ENCODE measurements around the gene CFAP100. TPM values are rescaled to one million over a fixed set of nuclear protein-coding genes. Genes with fewer than 3 reads are reported as not detected.

Gene CFAP100
- total RNA-seq, 1 donor from 2014 or later: not detected

GRCh38 chr3:126392246-126392645, 2.5 kb upstream of the CFAP100 start:
- no peaks in the 10 kb centered on the region for H3K36me3 Mint-ChIP-seq
- no peaks in the 10 kb centered on the region for H3K9me3 Mint-ChIP-seq
- H3K27ac Mint-ChIP-seq: no peak overlapping the region
- H3K4me3 Mint-ChIP-seq: no peak overlapping the region
- peaks cover 3% of the 10 kb centered on the region for H3K4me1 Mint-ChIP-seq
- DNase-seq (ENCODE audit: low spot score in 2 of 2, unreplicated experiment in 2 of 2): no peak
- H3K27me3 Mint-ChIP-seq (ENCODE audit: low read depth): peaks cover 58% of the 10 kb centered on the region
- TF ChIP-seq CTCF (IDR thresholded peaks at IDR 0.05; ENCODE audit: unreplicated experiment): no peak

- Mint-ChIP-seq H3K4me1 (peaks cover 3% of the 10 kb centered on the region), H3K36me3 (no peaks in the 10 kb centered on the region), H3K27me3 (ENCODE audit: low read depth) (peaks cover 58% of the 10 kb centered on the region), H3K4me3 (no peak overlapping the region), H3K9me3 (no peaks in the 10 kb centered on the region), H3K27ac (no peak overlapping the region)
- no peak for TF ChIP-seq CTCF (IDR thresholded peaks at IDR 0.05; ENCODE audit: unreplicated experiment)
- no peak for DNase-seq (ENCODE audit: low spot score in 2 of 2, unreplicated experiment in 2 of 2)
Observed at GRCh38 chr3:126393563-126393962, 1.1 kb upstream of the CFAP100 start.

GRCh38 chr3:126394977-126395321, 240 bp downstream of the CFAP100 start:
- no peak for DNase-seq (ENCODE audit: low spot score in 2 of 2, unreplicated experiment in 2 of 2)
- no peaks in the 10 kb centered on the region for H3K4me1 Mint-ChIP-seq
- H3K36me3 Mint-ChIP-seq: no peaks in the 10 kb centered on the region
- peak overlapping the region; percentile 50 for H3K4me3 Mint-ChIP-seq
- peaks cover 5% of the 10 kb centered on the region for H3K9me3 Mint-ChIP-seq
- no peak overlapping the region for H3K27ac Mint-ChIP-seq
- H3K27me3 Mint-ChIP-seq (ENCODE audit: low read depth): peaks cover 52% of the 10 kb centered on the region
- no peak for TF ChIP-seq CTCF (IDR thresholded peaks at IDR 0.05; ENCODE audit: unreplicated experiment)

GRCh38 chr3:126395846-126396513, 1.3 kb downstream of the CFAP100 start:
- DNase-seq (ENCODE audit: low spot score in 2 of 2, unreplicated experiment in 2 of 2): no peak
- H3K27ac Mint-ChIP-seq: no peak overlapping the region
- no peak overlapping the region for H3K4me3 Mint-ChIP-seq
- TF ChIP-seq CTCF (IDR thresholded peaks at IDR 0.05; ENCODE audit: unreplicated experiment): no peak
- H3K9me3 Mint-ChIP-seq: peaks cover 5% of the 10 kb centered on the region
- peaks cover 46% of the 10 kb centered on the region for H3K27me3 Mint-ChIP-seq (ENCODE audit: low read depth)
- no peaks in the 10 kb centered on the region for H3K4me1 Mint-ChIP-seq
- no peaks in the 10 kb centered on the region for H3K36me3 Mint-ChIP-seq

GRCh38 chr3:126396536-126396935, 1.8 kb downstream of the CFAP100 start:
- no peaks in the 10 kb centered on the region for H3K4me1 Mint-ChIP-seq
- peaks cover 5% of the 10 kb centered on the region for H3K9me3 Mint-ChIP-seq
- peaks cover 40% of the 10 kb centered on the region for H3K27me3 Mint-ChIP-seq (ENCODE audit: low read depth)
- H3K4me3 Mint-ChIP-seq: no peak overlapping the region
- H3K36me3 Mint-ChIP-seq: no peaks in the 10 kb centered on the region
- DNase-seq (ENCODE audit: low spot score in 2 of 2, unreplicated experiment in 2 of 2): no peak
- no peak overlapping the region for H3K27ac Mint-ChIP-seq
- no peak for TF ChIP-seq CTCF (IDR thresholded peaks at IDR 0.05; ENCODE audit: unreplicated experiment)

All from mesothelial cell of epicardium (in vitro differentiated cells).